ENCODE data around the gene GOLIM4. TPM values are rescaled to one million over a fixed set of nuclear protein-coding genes. Genes with fewer than 3 reads are reported as not detected.

GOLIM4 gene
- polyA plus RNA-seq, 1 of the 3 experiments (the other 2 are of a cell fraction): 42.3 TPM

DNA sequence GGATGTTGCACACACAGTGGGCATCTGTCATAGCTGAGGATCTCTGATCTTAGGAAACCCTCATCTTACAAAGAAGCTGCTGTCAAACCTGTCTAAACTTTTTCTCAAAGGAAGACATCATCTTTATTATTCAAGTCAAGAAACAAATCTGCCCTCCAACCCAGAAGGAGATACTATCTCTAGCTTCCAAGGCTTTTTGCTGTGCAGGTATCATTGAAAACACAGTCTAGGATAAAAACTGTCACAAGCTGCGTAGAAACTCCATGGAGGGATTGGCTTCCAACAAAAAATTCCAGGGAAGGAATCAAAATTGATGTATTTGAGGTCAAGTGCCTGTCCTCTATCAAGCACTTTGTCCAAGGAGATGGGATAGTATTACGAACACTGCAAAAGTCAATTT is 89.1 kb downstream of the GOLIM4 start:
- no peaks in the 10 kb centered on the region for H4K20me1 ChIP-seq (ENCODE audit: insufficient read depth)
- ChIA-PET CTCF (no interaction called here), POLR2A (no interaction called here)
- no peak overlapping the region for H3K9ac ChIP-seq
- peaks cover 4% of the 10 kb centered on the region for H3F3A ChIP-seq (replicated peaks; ENCODE audit: insufficient read depth)
- H3K4me3 ChIP-seq (ENCODE audit: low read depth in 2 of 2, low read length in 1 of 2): no peak overlapping the region
- H3K9me2 ChIP-seq: no peaks in the 10 kb centered on the region
- no peak overlapping the region for H3K27ac ChIP-seq (ENCODE audit: low read depth in 2 of 2, low read length in 1 of 2)
- H3K4me1 ChIP-seq (ENCODE audit: control insufficient read depth in 1 of 2, insufficient read depth in 2 of 2, low read depth in 1 of 2, low read length in 1 of 2): no peaks in the 10 kb centered on the region
- TF ChIP-seq TCF12 (IDR thresholded peaks at IDR 0.05) (no peak), GATA2 (CRISPR knock-in tag; IDR thresholded peaks at IDR 0.05) (no peak), EZH2phosphoT487 (IDR thresholded peaks at IDR 0.05; ENCODE audit: borderline replicate concordance, low read depth) (no peak), SIN3A (IDR thresholded peaks at IDR 0.05; ENCODE audit: borderline replicate concordance, low read depth, low read length) (no peak), RCOR1 (IDR thresholded peaks at IDR 0.05; ENCODE audit: low read length) (no peak), USF2 (IDR thresholded peaks at IDR 0.05; ENCODE audit: borderline replicate concordance, low read depth, low read length) (no peak), MEF2A (IDR thresholded peaks at IDR 0.05; ENCODE audit: borderline replicate concordance, low read depth) (no peak), RXRA (IDR thresholded peaks at IDR 0.05; ENCODE audit: borderline replicate concordance, low read depth) (no peak), ELF1 (IDR thresholded peaks at IDR 0.05) (no peak), MAX (IDR thresholded peaks at IDR 0.05; ENCODE audit: low read depth) (no peak), FOXM1 (IDR thresholded peaks at IDR 0.05; ENCODE audit: low read depth) (no peak), YY1 (IDR thresholded peaks at IDR 0.05; ENCODE audit: low read depth) (no peak), SMC3 (IDR thresholded peaks at IDR 0.05; ENCODE audit: low read depth, low read length) (no peak), NRF1 (IDR thresholded peaks at IDR 0.05; ENCODE audit: low read depth, low read length) (no peak), PBX3 (IDR thresholded peaks at IDR 0.05) (no peak)
- TF ChIP-seq, protein P1, sequence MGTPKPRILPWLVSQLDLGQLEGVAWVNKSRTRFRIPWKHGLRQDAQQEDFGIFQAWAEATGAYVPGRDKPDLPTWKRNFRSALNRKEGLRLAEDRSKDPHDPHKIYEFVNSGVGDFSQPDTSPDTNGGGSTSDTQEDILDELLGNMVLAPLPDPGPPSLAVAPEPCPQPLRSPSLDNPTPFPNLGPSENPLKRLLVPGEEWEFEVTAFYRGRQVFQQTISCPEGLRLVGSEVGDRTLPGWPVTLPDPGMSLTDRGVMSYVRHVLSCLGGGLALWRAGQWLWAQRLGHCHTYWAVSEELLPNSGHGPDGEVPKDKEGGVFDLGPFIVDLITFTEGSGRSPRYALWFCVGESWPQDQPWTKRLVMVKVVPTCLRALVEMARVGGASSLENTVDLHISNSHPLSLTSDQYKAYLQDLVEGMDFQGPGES (IDR thresholded peaks at IDR 0.05; ENCODE audit: low read depth, low read length): no peak
- TF ChIP-seq, protein P2, sequence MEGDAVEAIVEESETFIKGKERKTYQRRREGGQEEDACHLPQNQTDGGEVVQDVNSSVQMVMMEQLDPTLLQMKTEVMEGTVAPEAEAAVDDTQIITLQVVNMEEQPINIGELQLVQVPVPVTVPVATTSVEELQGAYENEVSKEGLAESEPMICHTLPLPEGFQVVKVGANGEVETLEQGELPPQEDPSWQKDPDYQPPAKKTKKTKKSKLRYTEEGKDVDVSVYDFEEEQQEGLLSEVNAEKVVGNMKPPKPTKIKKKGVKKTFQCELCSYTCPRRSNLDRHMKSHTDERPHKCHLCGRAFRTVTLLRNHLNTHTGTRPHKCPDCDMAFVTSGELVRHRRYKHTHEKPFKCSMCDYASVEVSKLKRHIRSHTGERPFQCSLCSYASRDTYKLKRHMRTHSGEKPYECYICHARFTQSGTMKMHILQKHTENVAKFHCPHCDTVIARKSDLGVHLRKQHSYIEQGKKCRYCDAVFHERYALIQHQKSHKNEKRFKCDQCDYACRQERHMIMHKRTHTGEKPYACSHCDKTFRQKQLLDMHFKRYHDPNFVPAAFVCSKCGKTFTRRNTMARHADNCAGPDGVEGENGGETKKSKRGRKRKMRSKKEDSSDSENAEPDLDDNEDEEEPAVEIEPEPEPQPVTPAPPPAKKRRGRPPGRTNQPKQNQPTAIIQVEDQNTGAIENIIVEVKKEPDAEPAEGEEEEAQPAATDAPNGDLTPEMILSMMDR (IDR thresholded peaks at IDR 0.05): no peak
- no peak overlapping the region for H3K4me2 ChIP-seq
- 93% methylated on average over 2 of the region's 2 CpGs for WGBS (ENCODE audit: low lambda C conversion rate)
- no peaks in the 10 kb centered on the region for H3K79me2 ChIP-seq (ENCODE audit: insufficient read depth)
- H2AFZ ChIP-seq (ENCODE audit: low read depth): no peak overlapping the region
- peaks cover 25 to 28% of the 10 kb centered on the region in 2 experiments for H3K36me3 ChIP-seq (replicated peaks in 1 of 2; ENCODE audit: control insufficient read depth in 1 of 2, insufficient read depth in 2 of 2, low read length in 1 of 2)
- DNase-seq: no peak
- H3K9me3 ChIP-seq: 0 out of 2 replicates have a peak, but pooled peaks cover 2% of the 10 kb centered on the region
- H3K27me3 ChIP-seq (ENCODE audit: insufficient read depth): no peaks in the 10 kb centered on the region
